NCI-H748 (cell line): Measurements from ENCODE around the gene PIM2.
A peak's percentile ranks its signal among the peaks of the same experiment; 100 is the strongest.
"Not testable (repeated sequence)": the region's sequence is repeated elsewhere in the genome, so short reads cannot be mapped to it uniquely, and the experiment has no call there.

Experiments
- DNase-seq: peaks from one replicate; lab custom pipeline; 2025; ENCODE audit not compliant: unreplicated experiment; lab: John Stamatoyannopoulos, UW

Gene PIM2

DNA sequence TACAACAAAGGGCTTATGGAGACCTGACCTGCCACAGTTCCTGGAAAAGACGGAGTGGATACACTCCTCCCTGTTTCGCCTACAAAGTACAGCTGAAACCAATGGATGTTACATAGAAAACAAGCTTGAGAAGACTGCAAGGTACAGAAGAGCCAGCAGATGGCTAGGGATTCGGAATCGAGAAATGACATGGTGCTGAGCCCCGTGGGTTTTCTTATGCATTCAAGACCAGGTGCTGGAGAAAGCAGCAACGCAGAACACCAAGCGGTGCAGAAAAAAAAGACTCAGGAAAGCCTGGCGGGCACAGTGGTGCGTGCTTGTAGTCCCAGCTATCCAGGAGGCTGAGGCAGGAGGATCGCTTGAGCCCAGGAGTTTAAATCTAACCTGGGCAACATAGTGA is 35.1 kb downstream of the PIM2 start:
- peak; percentile 3 for DNase-seq

DNA sequence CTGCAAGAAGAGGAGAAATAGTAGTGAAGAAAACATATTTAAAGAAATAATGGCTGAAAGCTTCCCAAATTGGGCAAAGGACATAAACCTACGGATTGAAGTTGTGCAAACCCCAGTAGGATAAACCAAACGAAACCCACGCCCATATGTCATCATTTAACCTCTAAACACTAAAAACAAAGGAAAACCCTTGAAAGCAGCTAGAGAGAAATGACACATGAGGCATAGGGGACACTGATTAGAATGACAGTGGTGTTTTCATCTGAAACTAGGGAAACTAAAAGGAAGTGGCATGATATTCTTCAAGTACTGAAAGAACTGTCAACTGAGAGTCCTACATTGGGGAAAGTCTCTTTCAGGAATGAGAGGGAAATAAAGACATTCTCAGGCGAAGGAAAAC is 41.9 kb downstream of the PIM2 start:
- DNase-seq, result not testable (repeated sequence)

DNA sequence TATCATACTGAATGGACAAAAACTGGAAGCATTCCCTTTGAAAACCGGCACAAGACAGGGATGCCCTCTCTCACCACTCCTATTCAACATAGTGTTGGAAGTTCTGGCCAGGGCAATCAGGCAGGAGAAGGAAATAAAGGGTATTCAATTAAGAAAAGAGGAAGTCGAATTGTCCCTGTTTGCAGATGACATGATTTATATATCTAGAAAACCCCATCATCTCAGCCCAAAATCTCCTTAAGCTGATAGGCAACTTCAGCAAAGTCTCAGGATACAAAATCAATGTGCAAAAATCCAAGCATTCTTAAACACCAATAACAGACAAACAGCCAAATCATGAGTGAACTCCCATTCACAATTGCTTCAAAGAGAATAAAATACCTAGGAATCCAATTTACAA is 46.8 kb downstream of the PIM2 start:
- DNase-seq, result not testable (repeated sequence)

DNA sequence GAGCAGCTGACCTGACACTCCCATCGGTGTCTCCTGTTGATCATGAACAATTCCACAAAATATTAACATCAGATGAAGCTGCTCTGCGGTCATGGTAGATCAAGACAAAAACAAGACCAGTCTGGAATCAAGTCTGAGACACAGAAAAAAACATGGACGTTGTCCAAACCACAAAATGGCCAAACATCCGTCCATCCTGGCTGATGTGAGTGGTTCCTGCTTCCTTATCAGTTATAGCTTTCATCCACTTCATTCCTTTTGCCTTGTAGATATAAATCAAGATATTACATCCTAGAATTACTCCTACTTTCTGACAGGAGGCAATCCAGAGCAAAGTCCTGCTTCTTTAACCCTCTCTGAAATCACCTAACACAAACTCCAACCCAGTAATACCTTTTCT is 54.6 kb downstream of the PIM2 start:
- no peak for DNase-seq
